Neural crest cell (in vitro differentiated cells): ENCODE data around the gene IL1RL2. TPM values are rescaled to one million over a fixed set of nuclear protein-coding genes. Genes with fewer than 3 reads are reported as not detected.

Experiments
- DNase-seq: peaks from one replicate; pipeline ENCODE4 v3.0.0; 2021; ENCODE audit warnings: low read depth, mixed read lengths, low spot score
- H3K27ac Mint-ChIP-seq: one replicate; pipeline ENCODE4 v1.8.0; 2021; ENCODE audit warnings: mild to moderate bottlenecking, mixed read lengths; ENCODE audit not compliant: unreplicated experiment
- H3K27me3 Mint-ChIP-seq: 2 replicates; pipeline ENCODE4 v1.8.0; 2021; ENCODE audit warnings: low read depth, mild to moderate bottlenecking, mixed read lengths
- H3K36me3 Mint-ChIP-seq: 2 replicates; pipeline ENCODE4 v1.8.0; 2021; ENCODE audit warnings: low read depth, mild to moderate bottlenecking, mixed read lengths
- H3K4me1 Mint-ChIP-seq: 2 replicates; pipeline ENCODE4 v1.8.0; 2021; ENCODE audit warnings: mixed read lengths
- H3K4me3 Mint-ChIP-seq: one replicate; pipeline ENCODE4 v1.8.0; 2021; ENCODE audit warnings: mild to moderate bottlenecking, mixed read lengths
- H3K9me3 Mint-ChIP-seq: 2 replicates; pipeline ENCODE4 v1.8.0; 2021; ENCODE audit warnings: mixed read lengths
- total RNA-seq: library from RNA; stranded (reverse); gene quantifications from 2 replicates; pipeline ENCODE4 v1.2.1, GENCODE V29; 2021
- TF ChIP-seq, protein P1 (sequence below): fragments of 200-600 bp; sonication (generic); conservative IDR thresholded peaks from 2 replicates; pipeline ENCODE4 v1.5.0; 2021; ENCODE audit warnings: antibody characterized with exemption, mild to moderate bottlenecking

IL1RL2 gene
- total RNA-seq, 1 donor from 2014 or later, result not detected

DNA sequence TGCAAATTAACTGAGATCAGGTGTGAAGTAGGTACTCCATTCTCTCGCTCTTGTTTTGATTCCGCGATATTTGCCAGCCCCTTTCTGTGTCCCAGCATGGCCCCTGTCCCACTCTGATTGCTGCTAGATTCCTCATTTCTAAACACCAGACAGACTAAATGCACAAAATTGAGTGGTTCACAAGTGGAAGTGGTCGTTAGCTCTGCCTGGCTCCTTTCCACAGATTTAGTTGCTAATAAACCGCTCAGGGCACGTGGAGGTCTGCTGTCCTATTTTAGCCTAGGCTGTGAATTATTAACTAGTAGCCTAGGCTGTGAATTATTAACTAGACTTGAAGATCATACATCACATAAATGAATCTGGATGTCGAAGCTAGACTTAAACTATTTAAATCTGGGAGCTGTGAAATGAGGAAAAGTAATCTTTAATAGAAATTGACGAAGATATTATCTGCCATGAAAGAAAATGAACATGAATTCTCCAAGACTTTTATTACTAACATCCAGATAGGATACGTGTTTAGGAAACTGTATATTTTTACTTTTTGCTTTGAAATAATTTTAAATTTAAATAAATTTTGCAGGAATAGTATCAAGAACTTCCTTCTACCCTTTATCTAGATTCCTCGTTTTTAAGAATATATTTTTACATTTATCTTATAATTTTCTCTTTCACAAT lies 3.7 kb downstream of the IL1RL2 start:
- TF ChIP-seq, protein P1, sequence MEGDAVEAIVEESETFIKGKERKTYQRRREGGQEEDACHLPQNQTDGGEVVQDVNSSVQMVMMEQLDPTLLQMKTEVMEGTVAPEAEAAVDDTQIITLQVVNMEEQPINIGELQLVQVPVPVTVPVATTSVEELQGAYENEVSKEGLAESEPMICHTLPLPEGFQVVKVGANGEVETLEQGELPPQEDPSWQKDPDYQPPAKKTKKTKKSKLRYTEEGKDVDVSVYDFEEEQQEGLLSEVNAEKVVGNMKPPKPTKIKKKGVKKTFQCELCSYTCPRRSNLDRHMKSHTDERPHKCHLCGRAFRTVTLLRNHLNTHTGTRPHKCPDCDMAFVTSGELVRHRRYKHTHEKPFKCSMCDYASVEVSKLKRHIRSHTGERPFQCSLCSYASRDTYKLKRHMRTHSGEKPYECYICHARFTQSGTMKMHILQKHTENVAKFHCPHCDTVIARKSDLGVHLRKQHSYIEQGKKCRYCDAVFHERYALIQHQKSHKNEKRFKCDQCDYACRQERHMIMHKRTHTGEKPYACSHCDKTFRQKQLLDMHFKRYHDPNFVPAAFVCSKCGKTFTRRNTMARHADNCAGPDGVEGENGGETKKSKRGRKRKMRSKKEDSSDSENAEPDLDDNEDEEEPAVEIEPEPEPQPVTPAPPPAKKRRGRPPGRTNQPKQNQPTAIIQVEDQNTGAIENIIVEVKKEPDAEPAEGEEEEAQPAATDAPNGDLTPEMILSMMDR, result no peak

DNA sequence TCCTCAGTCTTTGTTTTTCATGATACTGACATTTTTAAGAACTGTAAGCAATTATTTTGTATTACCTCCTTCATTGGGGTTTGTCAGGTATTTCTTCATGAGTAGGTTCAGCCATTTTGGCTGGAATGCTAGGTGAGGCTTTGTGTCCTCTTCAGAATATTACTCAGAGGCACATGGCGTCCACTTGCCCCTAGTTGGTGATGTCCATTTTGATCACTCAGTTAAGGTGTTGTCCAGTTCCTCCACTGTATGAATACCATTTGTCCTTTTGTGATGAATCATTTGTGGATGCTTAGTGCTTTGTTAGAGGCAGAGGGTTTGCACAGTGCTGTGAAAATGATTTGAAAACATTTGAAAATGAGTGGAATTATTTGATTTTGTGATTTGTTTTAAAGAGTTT lies 4.7 kb downstream of the IL1RL2 start:
- TF ChIP-seq, protein P1, result no peak
- no peak overlapping the region for H3K27ac Mint-ChIP-seq
- no peak overlapping the region for H3K4me3 Mint-ChIP-seq
- peaks cover 29% of the 10 kb centered on the region for H3K27me3 Mint-ChIP-seq
- no peak for DNase-seq
- no peaks in the 10 kb centered on the region for H3K9me3 Mint-ChIP-seq
- no peaks in the 10 kb centered on the region for H3K36me3 Mint-ChIP-seq
- H3K4me1 Mint-ChIP-seq, result peaks cover 4% of the 10 kb centered on the region

More for the DNA sequence above, 3.7 kb downstream of the IL1RL2 start:
- Mint-ChIP-seq H3K27ac (no peak overlapping the region), H3K9me3 (no peaks in the 10 kb centered on the region), H3K4me1 (peaks cover 4% of the 10 kb centered on the region), H3K36me3 (no peaks in the 10 kb centered on the region), H3K27me3 (peaks cover 38% of the 10 kb centered on the region), H3K4me3 (peak overlapping the region; percentile 15)
- no peak for DNase-seq

DNA sequence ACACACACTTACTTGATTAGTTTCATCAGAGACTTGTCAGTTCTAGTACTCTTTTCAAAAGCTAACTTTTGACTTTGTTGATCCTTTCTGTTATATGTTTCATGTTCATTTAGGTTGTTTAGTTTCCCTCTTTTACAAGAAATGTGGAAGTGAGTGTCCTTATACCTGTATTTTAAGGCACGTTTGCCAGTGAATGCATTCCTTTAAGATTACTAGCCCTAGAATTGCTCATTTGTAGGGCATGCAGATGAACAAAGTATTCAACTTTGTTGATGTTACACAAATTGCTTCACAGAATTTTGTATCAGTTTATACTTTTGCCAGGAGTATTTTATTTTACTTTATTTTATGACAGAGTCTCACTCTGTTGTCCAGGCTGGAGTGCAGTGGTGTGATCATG lies 6.3 kb downstream of the IL1RL2 start:
- no peak overlapping the region for H3K27ac Mint-ChIP-seq
- TF ChIP-seq, protein P1, result no peak
- H3K4me1 Mint-ChIP-seq, result no peaks in the 10 kb centered on the region
- H3K27me3 Mint-ChIP-seq, result peaks cover 24% of the 10 kb centered on the region
- H3K36me3 Mint-ChIP-seq, result no peaks in the 10 kb centered on the region
- no peak overlapping the region for H3K4me3 Mint-ChIP-seq
- no peak for DNase-seq
- no peaks in the 10 kb centered on the region for H3K9me3 Mint-ChIP-seq

- H3K4me3 Mint-ChIP-seq, result no peak overlapping the region
- no peaks in the 10 kb centered on the region for H3K36me3 Mint-ChIP-seq
- H3K4me1 Mint-ChIP-seq, result no peaks in the 10 kb centered on the region
- H3K9me3 Mint-ChIP-seq, result no peaks in the 10 kb centered on the region
- H3K27ac Mint-ChIP-seq, result no peak overlapping the region
- DNase-seq, result no peak
- peaks cover 18% of the 10 kb centered on the region for H3K27me3 Mint-ChIP-seq
- TF ChIP-seq, protein P1, result no peak
Measured at GRCh38 chr2:102194609-102195268, 7.9 kb downstream of the IL1RL2 start.

GRCh38 chr2:102197389-102198137 lies 10.7 kb downstream of the IL1RL2 start:
- no peak overlapping the region for H3K27ac Mint-ChIP-seq
- no peaks in the 10 kb centered on the region for H3K4me1 Mint-ChIP-seq
- H3K4me3 Mint-ChIP-seq, result no peak overlapping the region
- no peaks in the 10 kb centered on the region for H3K36me3 Mint-ChIP-seq
- DNase-seq, result no peak
- TF ChIP-seq, protein P1, result no peak
- peaks cover 4% of the 10 kb centered on the region for H3K9me3 Mint-ChIP-seq
- H3K27me3 Mint-ChIP-seq, result peaks cover 18% of the 10 kb centered on the region
